Testis (tissue), 2 donors: ENCODE results near the gene MMRN1.

Experiments
- POLR2A ChIP-seq: fragments of 450-650 bp; IDR thresholded peaks from one replicate; pipeline ENCODE4 v1.6.1; 2017; ENCODE audit warnings: antibody characterized with exemption, mild to moderate bottlenecking, moderate library complexity
- TF ChIP-seq, protein P1 (sequence below), 3 experiments: fragments of 450-650 bp in 2 of 3; fragments of 200-600 bp in 1 of 3; sonication (generic) in 1 of 3; IDR thresholded peaks; one replicate each; pipeline ENCODE4 v1.5.1; 2016 to 2019; ENCODE audit warnings: antibody characterized with exemption in 3 of 3, mild to moderate bottlenecking in 2 of 3, moderate library complexity in 1 of 3

DNA sequence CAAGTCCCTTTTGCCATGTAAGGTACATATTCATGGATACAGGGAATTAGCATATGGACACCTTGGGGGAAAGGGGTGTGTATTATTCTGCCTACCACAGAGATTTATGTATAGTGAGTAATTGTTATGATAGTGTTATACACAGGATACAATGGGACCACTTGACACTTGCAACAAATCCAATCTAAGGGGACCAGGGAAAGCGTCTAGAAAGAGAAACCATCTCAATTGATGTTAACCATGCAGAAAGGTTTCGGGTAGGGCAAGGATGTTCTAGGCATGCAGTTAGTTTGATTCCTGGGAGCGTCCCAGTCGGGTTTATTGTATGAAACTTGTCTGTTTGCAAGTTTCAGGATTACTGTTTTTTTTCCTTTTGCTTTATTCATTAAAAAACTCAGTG lies 34.2 kb downstream of the MMRN1 start:
- TF ChIP-seq, protein P1, sequence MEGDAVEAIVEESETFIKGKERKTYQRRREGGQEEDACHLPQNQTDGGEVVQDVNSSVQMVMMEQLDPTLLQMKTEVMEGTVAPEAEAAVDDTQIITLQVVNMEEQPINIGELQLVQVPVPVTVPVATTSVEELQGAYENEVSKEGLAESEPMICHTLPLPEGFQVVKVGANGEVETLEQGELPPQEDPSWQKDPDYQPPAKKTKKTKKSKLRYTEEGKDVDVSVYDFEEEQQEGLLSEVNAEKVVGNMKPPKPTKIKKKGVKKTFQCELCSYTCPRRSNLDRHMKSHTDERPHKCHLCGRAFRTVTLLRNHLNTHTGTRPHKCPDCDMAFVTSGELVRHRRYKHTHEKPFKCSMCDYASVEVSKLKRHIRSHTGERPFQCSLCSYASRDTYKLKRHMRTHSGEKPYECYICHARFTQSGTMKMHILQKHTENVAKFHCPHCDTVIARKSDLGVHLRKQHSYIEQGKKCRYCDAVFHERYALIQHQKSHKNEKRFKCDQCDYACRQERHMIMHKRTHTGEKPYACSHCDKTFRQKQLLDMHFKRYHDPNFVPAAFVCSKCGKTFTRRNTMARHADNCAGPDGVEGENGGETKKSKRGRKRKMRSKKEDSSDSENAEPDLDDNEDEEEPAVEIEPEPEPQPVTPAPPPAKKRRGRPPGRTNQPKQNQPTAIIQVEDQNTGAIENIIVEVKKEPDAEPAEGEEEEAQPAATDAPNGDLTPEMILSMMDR (IDR thresholded peaks at IDR 0.05), result no peak
- no peak for TF ChIP-seq POLR2A
